B cell (primary cell): ENCODE data around the gene CMC1.

ENCODE experiments used
- CTCF ChIP-seq: fragments of 200-600 bp; IDR thresholded peaks from one replicate; pipeline ENCODE4 v1.8.0; 2022; ENCODE audit warnings: antibody characterized with exemption, mild to moderate bottlenecking
- EZH2 ChIP-seq: IDR thresholded peaks from 2 replicates; pipeline ENCODE4 v1.6.1; 2012; ENCODE audit warnings: borderline replicate concordance, low read depth, mild to moderate bottlenecking, moderate library complexity, low read length; ENCODE audit not compliant: insufficient read depth, poor library complexity, severe bottlenecking

- TF ChIP-seq CTCF (no peak), EZH2 (no peak)
Measured at GRCh38 chr3:28334552-28334951, 93.1 kb downstream of the CMC1 start.
